GM12872 (cell line): ENCODE data around the gene FAM219A.

Source experiments
- TF ChIP-seq, protein P1 (sequence below): IDR thresholded peaks from 3 replicates; pipeline ENCODE4 v1.5.1; 2011; ENCODE audit warnings: low read depth, mild to moderate bottlenecking, low read length, moderate library complexity; ENCODE audit not compliant: insufficient read depth

Gene FAM219A

GRCh38 chr9:34406219-34406618 is 52.2 kb downstream of the FAM219A start:
- TF ChIP-seq, protein P1, sequence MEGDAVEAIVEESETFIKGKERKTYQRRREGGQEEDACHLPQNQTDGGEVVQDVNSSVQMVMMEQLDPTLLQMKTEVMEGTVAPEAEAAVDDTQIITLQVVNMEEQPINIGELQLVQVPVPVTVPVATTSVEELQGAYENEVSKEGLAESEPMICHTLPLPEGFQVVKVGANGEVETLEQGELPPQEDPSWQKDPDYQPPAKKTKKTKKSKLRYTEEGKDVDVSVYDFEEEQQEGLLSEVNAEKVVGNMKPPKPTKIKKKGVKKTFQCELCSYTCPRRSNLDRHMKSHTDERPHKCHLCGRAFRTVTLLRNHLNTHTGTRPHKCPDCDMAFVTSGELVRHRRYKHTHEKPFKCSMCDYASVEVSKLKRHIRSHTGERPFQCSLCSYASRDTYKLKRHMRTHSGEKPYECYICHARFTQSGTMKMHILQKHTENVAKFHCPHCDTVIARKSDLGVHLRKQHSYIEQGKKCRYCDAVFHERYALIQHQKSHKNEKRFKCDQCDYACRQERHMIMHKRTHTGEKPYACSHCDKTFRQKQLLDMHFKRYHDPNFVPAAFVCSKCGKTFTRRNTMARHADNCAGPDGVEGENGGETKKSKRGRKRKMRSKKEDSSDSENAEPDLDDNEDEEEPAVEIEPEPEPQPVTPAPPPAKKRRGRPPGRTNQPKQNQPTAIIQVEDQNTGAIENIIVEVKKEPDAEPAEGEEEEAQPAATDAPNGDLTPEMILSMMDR = no peak

DNA sequence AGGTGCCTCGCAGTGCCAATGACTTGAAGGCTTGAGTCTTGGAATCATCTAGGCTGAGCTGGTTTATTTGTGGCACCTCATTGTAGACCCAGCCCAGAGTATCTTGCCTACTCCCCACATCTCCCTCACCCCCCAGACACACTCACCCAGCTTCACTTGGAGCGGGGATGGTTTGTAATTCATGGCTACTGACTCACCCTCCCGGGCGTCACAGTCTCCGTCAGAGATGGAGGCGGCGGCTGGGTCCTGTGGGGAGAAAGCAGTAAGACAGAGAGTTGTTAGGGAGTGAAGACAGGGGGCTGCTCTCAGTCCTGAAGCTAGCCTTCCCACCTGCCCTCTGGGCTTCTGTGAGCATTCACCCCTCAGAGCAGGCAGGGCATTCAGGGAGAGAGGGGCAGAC is 52.7 kb downstream of the FAM219A start:
- TF ChIP-seq, protein P1 = no peak

DNA sequence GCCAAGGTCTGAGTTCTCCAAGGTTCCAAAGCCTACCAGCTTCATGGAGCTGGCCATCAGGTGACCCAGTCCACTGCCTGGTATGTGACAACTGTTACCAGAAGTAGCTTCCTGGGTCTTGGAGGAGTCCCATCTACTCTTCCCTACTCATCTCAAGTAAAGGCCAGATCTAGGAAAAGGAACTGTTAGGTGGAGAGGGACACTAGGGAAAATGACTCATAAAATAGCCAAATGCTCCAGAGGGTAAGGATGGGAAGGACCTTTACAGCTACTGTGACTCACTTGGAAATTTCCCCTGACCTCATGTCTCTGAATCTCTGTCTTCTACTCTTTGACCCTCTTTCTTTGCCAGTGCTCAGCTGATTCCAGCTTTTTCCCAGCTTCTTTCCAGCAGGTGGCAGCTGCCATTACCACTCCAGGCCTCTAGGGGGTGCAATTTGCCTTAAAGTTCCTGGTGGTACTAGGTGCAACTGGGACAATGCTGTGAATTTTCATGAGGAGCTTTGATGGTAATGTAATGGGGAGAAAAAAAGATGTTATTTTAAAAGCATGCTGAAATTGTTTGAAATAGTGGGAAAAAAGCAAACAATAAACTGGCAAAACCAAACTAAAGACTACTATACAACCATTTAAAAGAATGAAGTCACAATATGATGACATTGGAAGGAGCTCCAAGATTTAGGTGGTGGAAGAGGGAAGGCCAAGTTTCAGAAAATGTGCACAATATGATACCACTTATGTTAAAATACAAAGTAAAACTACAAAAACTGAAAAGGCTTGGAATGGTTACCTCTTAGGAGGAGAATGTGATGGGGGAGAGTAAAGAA is 54.6 kb downstream of the FAM219A start:
- TF ChIP-seq, protein P1 = peak; percentile 95

DNA sequence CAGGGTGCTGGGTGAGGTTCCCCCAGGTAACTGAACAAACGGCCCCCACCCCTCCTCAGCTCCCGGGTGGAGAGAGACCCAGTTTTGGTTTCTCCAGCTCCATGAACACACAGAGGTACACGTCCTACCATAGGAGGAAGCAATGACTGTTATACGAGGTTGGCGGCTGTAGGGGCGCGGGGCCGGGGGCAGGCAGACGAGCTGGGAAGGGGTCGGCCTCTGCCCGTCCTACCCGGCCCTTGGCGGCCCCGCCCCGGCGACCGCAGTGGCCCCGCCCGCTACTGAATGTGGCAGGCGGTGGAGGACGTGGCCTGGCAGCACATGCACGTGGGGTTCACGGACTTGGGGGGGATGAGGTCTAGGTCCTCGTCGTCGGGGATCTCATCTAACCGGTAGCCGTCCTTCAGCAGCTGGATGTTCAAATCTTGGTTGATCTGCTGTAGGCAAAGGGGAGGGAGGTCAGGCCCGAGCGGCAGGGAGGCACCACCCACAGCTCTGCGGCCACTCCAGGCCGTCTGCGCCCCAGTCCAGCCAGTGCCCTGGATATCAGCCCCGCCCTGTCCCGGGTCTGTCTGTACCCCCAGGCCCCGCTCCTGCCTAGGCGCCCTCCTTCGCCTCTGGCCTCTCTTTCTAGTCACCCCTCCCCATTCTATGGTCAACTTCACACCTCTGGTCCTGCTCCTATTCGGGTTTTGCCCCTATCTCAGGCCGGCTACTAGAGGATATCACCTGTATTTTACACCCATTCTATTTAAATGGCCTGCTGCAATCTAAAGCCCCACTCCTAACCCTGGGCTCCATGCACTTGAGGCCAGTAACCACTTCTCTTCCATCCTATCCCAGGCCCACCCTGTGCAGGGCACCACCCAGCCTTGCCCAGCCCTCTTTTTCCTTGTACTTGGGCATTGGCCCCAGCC is 57.4 kb downstream of the FAM219A start:
- TF ChIP-seq, protein P1 = no peak

DNA sequence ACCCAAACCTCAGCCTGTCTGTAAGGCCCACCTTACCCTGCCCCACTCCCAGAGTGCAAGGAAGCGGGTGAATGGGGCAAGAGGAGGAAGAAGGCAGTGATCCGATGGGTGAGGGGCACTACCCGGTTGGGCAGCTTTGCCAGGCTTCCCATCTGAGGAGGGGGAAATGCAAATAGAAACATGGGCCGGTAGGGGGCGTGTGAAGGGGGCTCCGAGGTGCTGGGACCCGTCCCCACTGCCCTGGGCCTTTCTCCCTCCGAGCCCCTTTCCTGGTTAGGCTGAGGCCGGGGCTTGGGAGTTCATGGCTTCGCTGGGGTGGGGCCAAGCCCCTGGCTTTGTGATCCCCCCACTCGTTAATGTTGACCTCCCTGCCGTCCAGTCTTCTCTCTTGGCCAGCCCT is 58.1 kb downstream of the FAM219A start:
- TF ChIP-seq, protein P1 = 0 out of 3 replicates have a peak, but pooled peaks have one; percentile 3

DNA sequence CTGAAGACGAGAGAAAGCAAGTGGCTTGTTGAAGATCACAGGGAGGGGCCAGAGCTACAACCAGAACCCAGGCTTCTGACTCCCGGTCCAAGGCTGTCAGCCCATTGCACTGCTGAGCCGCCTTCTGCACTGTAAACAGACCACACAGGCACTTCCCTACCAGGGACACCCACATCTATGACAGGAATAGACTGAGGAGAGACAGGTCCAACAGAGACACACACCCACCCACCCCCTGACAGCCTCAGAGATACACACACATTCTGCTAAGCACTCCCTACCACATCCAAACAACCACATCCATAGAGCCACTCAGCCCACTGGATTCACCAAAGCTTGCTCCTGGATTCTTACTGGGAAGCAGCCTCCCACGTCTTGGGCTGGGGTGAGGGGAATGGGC is 58.6 kb downstream of the FAM219A start:
- TF ChIP-seq, protein P1 = no peak

DNA sequence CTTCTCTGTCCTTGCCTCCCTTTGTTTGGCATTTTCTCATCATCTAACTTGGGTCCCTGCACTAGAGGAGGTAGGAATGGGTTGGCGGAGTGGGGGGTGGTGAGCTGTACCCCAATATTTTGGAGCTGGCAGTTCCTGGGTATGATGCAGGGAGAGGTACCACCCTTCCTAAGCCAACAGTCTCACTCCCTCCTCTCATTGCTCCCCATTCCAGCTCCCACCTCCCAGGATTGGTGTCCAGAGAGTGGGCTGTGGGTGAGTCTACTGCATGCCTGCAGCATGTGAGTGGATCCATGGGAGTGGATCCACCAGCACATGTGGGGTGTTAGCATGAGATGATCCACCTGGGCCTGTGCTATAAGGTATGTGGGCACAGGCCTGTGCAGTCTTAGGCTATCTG is 59.5 kb downstream of the FAM219A start:
- TF ChIP-seq, protein P1 = no peak
